HG03442 (cell line): ENCODE data around the gene HNRNPDL.
"Not testable (repeated sequence)": the region's sequence is repeated elsewhere in the genome, so short reads cannot be mapped to it uniquely, and the experiment has no call there.

ENCODE experiments used
- ATAC-seq: cut with Tn5 transposase; IDR thresholded peaks from one replicate; pipeline ENCODE4 v1.9.1; 2021; ENCODE audit warnings: mild to moderate bottlenecking, moderate library complexity; ENCODE audit not compliant: unreplicated experiment

The HNRNPDL gene

GRCh38 chr4:82433791-82434190, 3.5 kb upstream of the HNRNPDL start:
- ATAC-seq, result no peak

- ATAC-seq, result no peak
These were observed 2.3 kb upstream of the HNRNPDL start for GRCh38 chr4:82432596-82432995.

- ATAC-seq, result no peak
These were observed 1.6 kb upstream of the HNRNPDL start for GRCh38 chr4:82431831-82432230.

- ATAC-seq, result no peak
These were observed 893 bp upstream of the HNRNPDL start for GRCh38 chr4:82430964-82431745.

GRCh38 chr4:82429728-82430192, 502 bp downstream of the HNRNPDL start:
- ATAC-seq, result no peak

- ATAC-seq, result peak; percentile 45
These were observed 1.1 kb downstream of the HNRNPDL start for GRCh38 chr4:82428969-82429727.

GRCh38 chr4:82428526-82428968, 1.7 kb downstream of the HNRNPDL start:
- no peak for ATAC-seq

- no peak for ATAC-seq
These were observed 4.8 kb downstream of the HNRNPDL start for GRCh38 chr4:82425478-82425877.

- ATAC-seq, result no peak
These were observed 6.8 kb downstream of the HNRNPDL start for GRCh38 chr4:82423245-82424054.

- no peak for ATAC-seq
These were observed 7.6 kb downstream of the HNRNPDL start for GRCh38 chr4:82422616-82423015.

GRCh38 chr4:82421796-82422560, 8.3 kb downstream of the HNRNPDL start:
- no peak for ATAC-seq

GRCh38 chr4:82419451-82419850, 10.8 kb downstream of the HNRNPDL start:
- no peak for ATAC-seq

GRCh38 chr4:82415922-82416365, 14.3 kb downstream of the HNRNPDL start:
- no peak for ATAC-seq

- ATAC-seq, result not testable (repeated sequence)
These were observed 15.2 kb downstream of the HNRNPDL start for GRCh38 chr4:82415061-82415460.

- ATAC-seq, result no peak
These were observed 26.5 kb downstream of the HNRNPDL start for GRCh38 chr4:82403725-82404124.

- no peak for ATAC-seq
These were observed 28.0 kb downstream of the HNRNPDL start for GRCh38 chr4:82402196-82402775.

- ATAC-seq, result no peak
These were observed 28.7 kb downstream of the HNRNPDL start for GRCh38 chr4:82401600-82401999.

GRCh38 chr4:82398263-82398662, 32.0 kb downstream of the HNRNPDL start:
- ATAC-seq, result no peak

GRCh38 chr4:82397527-82397926, 32.7 kb downstream of the HNRNPDL start:
- no peak for ATAC-seq

- no peak for ATAC-seq
These were observed 35.4 kb downstream of the HNRNPDL start for GRCh38 chr4:82394896-82395295.
